Adrenal gland (tissue), 5 donors: ENCODE results near the gene PTAR1.

Experiments used
- POLR2A ChIP-seq, 2 donors: fragments of 450-650 bp; IDR thresholded peaks; one replicate each; pipeline ENCODE4 v1.6.1; 2017; ENCODE audit warnings: antibody characterized with exemption in 2 of 2, mild to moderate bottlenecking in 2 of 2, moderate library complexity in 1 of 2
- TF ChIP-seq, protein P1 (sequence below), 6 experiments: fragments of 450-650 bp in 4 of 6; fragments of 200-600 bp in 2 of 6; sonication (generic) in 1 of 6; IDR thresholded peaks; 1 replicate in 5 of 6; 2 replicates in 1 of 6; pipeline versions ENCODE4 v1.5.1 to v1.8.0; 2016 to 2021; ENCODE audit warnings: antibody characterized with exemption in 6 of 6, mild to moderate bottlenecking in 2 of 6, moderate library complexity in 1 of 6
- donor health status: DM: no; HTN: no; CAD: no.

DNA sequence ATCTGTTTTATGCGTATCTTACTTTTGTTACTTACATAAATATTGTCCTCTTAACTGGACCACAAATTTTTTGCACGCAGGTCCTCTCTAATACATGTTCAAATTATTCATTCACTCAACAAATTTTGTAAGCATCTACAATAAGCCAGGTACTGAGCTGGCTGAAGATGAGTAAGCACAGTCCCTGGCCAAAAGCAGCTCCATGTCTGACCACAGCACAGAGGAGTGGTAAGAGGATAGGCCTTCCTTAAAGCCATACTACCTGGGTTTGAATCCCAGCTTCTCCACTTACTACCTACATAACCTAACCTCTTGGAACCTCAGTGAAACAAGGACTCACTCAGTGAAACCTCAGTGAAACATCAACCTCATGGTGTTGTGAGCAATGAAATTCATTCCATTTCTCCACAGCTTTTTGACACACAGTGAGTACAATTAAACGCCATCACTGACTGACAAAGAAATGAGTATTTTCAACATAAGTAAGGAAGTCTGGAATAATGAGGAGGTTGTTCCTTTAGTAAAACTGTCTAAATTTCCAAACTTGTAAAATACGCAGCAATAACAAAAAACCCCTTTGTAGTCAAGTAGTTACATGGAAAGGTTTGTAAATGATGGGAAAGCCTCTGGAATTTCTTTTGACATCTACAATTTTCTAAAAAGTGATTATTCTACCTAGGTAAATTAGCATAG, 15.0 kb downstream of the PTAR1 start:
- TF ChIP-seq, protein P1, sequence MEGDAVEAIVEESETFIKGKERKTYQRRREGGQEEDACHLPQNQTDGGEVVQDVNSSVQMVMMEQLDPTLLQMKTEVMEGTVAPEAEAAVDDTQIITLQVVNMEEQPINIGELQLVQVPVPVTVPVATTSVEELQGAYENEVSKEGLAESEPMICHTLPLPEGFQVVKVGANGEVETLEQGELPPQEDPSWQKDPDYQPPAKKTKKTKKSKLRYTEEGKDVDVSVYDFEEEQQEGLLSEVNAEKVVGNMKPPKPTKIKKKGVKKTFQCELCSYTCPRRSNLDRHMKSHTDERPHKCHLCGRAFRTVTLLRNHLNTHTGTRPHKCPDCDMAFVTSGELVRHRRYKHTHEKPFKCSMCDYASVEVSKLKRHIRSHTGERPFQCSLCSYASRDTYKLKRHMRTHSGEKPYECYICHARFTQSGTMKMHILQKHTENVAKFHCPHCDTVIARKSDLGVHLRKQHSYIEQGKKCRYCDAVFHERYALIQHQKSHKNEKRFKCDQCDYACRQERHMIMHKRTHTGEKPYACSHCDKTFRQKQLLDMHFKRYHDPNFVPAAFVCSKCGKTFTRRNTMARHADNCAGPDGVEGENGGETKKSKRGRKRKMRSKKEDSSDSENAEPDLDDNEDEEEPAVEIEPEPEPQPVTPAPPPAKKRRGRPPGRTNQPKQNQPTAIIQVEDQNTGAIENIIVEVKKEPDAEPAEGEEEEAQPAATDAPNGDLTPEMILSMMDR (IDR thresholded peaks at IDR 0.05), result no peak
- TF ChIP-seq POLR2A (IDR thresholded peaks at IDR 0.05), result no peak
